ENCODE data around the gene CDC20B. TPM values are rescaled to one million over a fixed set of nuclear protein-coding genes. Genes with fewer than 3 reads are reported as not detected.

Gene CDC20B
- polyA plus RNA-seq, 2 of the 4 experiments (the other 2 are of a cell fraction): 0.05 TPM; not detected in 1

DNA sequence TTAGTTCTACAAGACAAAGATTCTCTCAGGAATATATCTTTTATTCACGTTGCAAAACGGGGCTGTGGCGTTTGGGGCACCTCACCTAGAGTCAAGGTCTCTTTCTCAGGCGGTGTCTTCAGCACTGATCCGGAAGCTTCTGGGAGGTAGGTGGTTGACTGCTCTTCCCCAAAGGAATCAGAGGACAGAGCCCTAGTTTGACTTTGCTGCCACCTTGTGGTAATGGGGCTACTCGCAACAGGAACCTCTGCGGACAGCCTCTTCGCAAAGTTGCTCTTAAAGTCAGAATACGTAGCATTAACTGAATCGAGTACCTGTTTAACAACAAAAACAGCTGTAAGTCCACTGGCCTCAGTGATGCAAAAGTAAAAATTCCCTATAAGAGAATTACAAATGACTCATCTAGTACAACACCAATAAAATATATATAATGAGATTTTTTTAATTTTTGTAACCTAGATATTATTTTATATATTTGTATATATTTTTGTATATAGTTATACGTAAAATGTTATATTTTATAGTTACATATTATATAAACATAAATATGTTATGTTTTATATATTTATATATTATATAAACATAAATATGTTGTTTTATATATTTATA, 26.3 kb downstream of the CDC20B start:
- Histone ChIP-seq H3K9me3 (no peaks in the 10 kb centered on the region), H3K4me3 (no peak overlapping the region), H3K4me1 (no peaks in the 10 kb centered on the region), H3K4me2 (no peak overlapping the region), H3K27ac (no peak overlapping the region)
- FAIRE-seq (peak; percentile 73), ATAC-seq (peak; percentile 92 to 98), DNase-seq (ENCODE audit: low read depth in 1 of 2, low spot score in 1 of 2) (peak; percentile 49 to 82)
- TF ChIP-seq HOXB13 (CRISPR knock-in tag; IDR thresholded peaks at IDR 0.05; ENCODE audit: low read depth): no peak
- peak; percentile 85 for TF ChIP-seq SMC3 (IDR thresholded peaks at IDR 0.05)
- TF ChIP-seq RAD21 (conservative IDR thresholded peaks at IDR 0.05 in 1 of 2, IDR thresholded peaks at IDR 0.05 in 1 of 2): peak; percentile 84 to 92
- TF ChIP-seq NFE2L2 (conservative IDR thresholded peaks at IDR 0.05; ENCODE audit: low read length): no peak
- TF ChIP-seq, protein P1, sequence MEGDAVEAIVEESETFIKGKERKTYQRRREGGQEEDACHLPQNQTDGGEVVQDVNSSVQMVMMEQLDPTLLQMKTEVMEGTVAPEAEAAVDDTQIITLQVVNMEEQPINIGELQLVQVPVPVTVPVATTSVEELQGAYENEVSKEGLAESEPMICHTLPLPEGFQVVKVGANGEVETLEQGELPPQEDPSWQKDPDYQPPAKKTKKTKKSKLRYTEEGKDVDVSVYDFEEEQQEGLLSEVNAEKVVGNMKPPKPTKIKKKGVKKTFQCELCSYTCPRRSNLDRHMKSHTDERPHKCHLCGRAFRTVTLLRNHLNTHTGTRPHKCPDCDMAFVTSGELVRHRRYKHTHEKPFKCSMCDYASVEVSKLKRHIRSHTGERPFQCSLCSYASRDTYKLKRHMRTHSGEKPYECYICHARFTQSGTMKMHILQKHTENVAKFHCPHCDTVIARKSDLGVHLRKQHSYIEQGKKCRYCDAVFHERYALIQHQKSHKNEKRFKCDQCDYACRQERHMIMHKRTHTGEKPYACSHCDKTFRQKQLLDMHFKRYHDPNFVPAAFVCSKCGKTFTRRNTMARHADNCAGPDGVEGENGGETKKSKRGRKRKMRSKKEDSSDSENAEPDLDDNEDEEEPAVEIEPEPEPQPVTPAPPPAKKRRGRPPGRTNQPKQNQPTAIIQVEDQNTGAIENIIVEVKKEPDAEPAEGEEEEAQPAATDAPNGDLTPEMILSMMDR (IDR thresholded peaks at IDR 0.05): peak; percentile 91
- no peak for TF ChIP-seq JUN (IDR thresholded peaks at IDR 0.05)
- CTCF ChIA-PET: interaction anchor here (0.6 to 4.4 kb wide), 27 partner anchors 10 to 722 kb away, joined by 3 to 83 read pairs (median 4); partner anchors contain the start of gene GPX8
- POLR2A ChIA-PET: no interaction called here
- WGBS (ENCODE audit: missing lambda C conversion rate): 6% methylated on average over 11 of the region's 11 CpGs

DNA sequence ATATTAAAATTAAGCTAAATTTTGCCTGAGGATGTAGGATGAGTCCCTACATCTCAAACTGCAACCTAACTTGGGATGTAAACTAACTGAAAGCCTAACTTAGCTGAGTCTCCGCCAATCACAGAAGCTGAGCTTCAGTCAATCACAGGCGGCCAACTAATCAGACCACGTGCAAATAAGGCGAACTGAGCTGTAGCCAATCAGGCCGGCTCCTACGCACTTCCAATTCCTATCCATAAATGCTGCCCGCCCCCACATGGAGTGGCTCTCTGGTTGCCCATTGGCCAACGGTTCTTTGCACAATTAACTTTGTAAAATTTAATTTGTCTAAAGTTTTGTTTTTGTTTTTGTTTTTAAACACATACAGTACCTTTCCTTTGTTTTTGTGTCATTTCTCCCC, 26.9 kb downstream of the CDC20B start:
- H3K9me3 ChIP-seq: no peaks in the 10 kb centered on the region
- DNase-seq (ENCODE audit: low read depth in 1 of 2, low spot score in 1 of 2) (no peak), FAIRE-seq (no peak), ATAC-seq (peak in 1 of 2 experiments; percentile 28; a peak in 1 of 6 replicates)
- no peak overlapping the region for H3K27ac ChIP-seq
- WGBS (ENCODE audit: missing lambda C conversion rate): 49% methylated on average over 8 of the region's 8 CpGs
- TF ChIP-seq EHF (CRISPR knock-in tag; IDR thresholded peaks at IDR 0.05) (no peak), JUNB (IDR thresholded peaks at IDR 0.05) (no peak), REST (IDR thresholded peaks at IDR 0.05) (no peak), HOXA7 (CRISPR knock-in tag; IDR thresholded peaks at IDR 0.05) (no peak), ZC3H11A (IDR thresholded peaks at IDR 0.05) (no peak)
- no peaks in the 10 kb centered on the region for H3K4me1 ChIP-seq
- POLR2A ChIA-PET: no interaction called here
- H3K4me3 ChIP-seq: no peak overlapping the region
- H3K4me2 ChIP-seq: no peak overlapping the region
- CTCF ChIA-PET: interaction anchor here (0.6 to 4.4 kb wide), 25 partner anchors 10 to 703 kb away, joined by 3 to 83 read pairs (median 5); partner anchors contain the start of gene GPX8

DNA sequence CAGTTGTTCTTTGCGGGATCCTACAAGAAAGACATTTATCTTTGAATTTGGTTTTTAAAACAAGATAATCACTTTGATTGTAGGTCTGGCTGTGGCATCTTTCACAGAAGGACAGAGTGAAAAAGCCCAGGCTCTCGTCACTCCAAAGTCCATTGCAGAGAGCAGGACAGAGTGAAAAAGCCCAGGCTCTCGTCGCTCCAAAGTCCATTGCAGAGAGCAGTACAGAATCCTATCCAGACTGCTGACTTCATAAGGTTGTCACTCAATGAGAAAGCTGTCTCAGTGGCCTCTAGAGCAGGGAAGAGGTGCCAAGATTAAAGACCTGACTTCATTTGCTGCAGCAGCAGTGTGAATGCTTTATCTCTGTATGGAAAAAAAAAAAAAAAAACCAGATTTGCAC, 29.4 kb downstream of the CDC20B start:
- H3K4me2 ChIP-seq: no peak overlapping the region
- H3K9me3 ChIP-seq: no peaks in the 10 kb centered on the region
- ATAC-seq: no peak
- H3K4me3 ChIP-seq: no peak overlapping the region
- 20% methylated on average over 4 of the region's 4 CpGs for WGBS (ENCODE audit: missing lambda C conversion rate)
- DNase-seq (ENCODE audit: low read depth in 1 of 2, low spot score in 1 of 2): no peak
- TF ChIP-seq CHD2 (IDR thresholded peaks at IDR 0.05; ENCODE audit: low read length, partially characterized antibody): no peak
- no peak for TF ChIP-seq REST (IDR thresholded peaks at IDR 0.05)
- TF ChIP-seq TP53 (CRISPR knock-in tag; IDR thresholded peaks at IDR 0.05): no peak
- TF ChIP-seq SMC3 (IDR thresholded peaks at IDR 0.05): no peak
- TF ChIP-seq JUN (IDR thresholded peaks at IDR 0.05): no peak
- TF ChIP-seq EHMT2 (IDR thresholded peaks at IDR 0.05; ENCODE audit: low read depth): no peak
- no peak for TF ChIP-seq ESRRA (IDR thresholded peaks at IDR 0.05; ENCODE audit: borderline replicate concordance, low read length)
- TF ChIP-seq MYC (IDR thresholded peaks at IDR 0.05; ENCODE audit: borderline replicate concordance, low read length): no peak
- CTCF ChIA-PET: interaction anchor here (1.4 to 4.4 kb wide), 2 partner anchors 16 to 239 kb away, joined by 6 to 83 read pairs; partner anchors contain the start of gene GPX8
- H3K4me1 ChIP-seq: no peaks in the 10 kb centered on the region
- H3K27ac ChIP-seq: no peak overlapping the region
- no peak for FAIRE-seq
- POLR2A ChIA-PET: no interaction called here

All from A549 (cell line).